HL-60/S4 treated with phorbol 12-myristate 13-acetate at 8.2 ng/mL for 4 days and 3 days (cell line): ENCODE measurements around the gene KLF15.
"Not testable (repeated sequence)": the region's sequence is repeated elsewhere in the genome, so short reads cannot be mapped to it uniquely, and the experiment has no call there.

Experiments used
- in situ Hi-C: fragments of 300-500 bp; cut with MboI; formaldehyde crosslinking; loops from 2 replicates; pipeline ENCODE4 v1.15.0; 2022; ENCODE audit warnings: low sequenced_read_pairs

Gene KLF15

DNA sequence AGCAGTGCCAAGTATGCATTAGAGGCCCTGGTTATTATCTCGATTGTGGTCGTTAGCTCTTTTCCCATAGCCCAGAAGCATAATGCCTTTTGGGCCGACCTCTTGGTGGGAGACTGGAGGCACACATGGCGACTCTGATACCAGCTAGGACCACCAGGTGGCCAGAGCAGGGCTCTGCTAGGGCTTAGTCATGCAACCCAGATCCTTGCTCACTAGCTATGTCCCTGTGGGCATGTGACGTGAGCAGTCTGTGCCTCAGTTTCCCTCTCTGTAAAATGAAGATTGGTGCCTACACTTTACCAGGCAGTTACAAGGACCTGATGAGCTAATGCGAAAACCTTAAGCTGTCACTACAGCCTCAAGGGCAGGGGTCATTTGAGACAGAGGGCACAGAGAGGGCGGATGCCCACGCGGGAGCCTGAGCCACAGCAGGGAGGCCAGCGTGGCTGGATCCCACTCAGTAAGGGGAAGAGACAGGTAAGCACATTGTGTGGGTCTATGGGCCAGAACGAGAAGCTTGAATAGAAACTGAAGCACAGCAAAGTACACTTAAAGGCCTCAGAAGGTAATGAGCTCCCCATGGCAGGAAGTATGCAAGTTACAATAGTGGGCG lies 8.8 kb downstream of the KLF15 start:
- in situ Hi-C loops: no loop called here

DNA sequence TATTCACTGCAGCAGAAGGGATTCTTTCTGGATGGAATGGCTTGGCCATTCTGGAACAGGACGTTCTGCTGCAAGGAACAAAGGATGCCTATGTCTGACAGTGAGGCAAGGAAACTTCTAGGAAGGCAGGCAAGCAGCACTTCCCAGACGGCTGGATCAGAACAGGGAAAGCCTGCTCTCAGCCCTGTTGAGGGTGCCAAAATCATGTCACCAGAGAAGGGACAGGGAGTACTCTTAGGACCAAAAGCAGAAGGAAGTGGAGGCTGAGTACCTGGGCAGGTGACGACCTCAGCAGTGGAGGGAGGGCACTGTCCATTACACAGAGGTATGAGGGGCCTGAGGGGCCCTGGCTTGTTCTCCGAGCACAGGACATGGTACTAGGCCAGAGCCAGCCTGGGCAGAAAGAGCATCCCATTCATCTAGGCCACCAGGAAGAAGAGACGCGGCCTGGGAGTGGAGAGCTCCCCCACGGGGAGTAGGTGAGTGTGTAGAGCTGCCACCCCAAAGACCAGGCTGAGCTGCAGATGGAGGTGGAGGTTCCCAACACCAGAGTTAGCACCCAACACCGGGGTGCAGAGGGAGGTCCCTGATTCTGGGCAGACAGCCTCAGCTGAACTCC lies 9.6 kb downstream of the KLF15 start:
- in situ Hi-C loops: no loop called here

DNA sequence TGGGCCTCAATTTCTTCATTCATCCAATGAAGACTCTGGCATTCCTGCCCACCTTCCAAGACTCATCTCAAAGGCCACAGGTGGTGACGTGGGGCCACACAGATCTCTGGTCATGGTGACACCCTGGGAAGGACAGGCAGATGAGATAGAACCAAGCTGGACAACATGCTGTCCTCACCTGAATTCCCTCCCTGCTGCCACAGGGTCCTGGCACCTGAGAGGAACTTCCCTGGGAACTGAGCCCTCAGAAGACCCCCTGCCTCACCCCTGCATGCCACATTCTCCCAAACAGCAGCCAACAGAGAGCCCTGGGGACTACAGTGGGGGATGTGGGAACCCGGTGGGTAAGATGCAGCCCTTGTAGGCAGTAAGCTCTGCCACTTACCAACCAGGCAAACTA lies 10.7 kb downstream of the KLF15 start:
- in situ Hi-C loops: no loop called here

DNA sequence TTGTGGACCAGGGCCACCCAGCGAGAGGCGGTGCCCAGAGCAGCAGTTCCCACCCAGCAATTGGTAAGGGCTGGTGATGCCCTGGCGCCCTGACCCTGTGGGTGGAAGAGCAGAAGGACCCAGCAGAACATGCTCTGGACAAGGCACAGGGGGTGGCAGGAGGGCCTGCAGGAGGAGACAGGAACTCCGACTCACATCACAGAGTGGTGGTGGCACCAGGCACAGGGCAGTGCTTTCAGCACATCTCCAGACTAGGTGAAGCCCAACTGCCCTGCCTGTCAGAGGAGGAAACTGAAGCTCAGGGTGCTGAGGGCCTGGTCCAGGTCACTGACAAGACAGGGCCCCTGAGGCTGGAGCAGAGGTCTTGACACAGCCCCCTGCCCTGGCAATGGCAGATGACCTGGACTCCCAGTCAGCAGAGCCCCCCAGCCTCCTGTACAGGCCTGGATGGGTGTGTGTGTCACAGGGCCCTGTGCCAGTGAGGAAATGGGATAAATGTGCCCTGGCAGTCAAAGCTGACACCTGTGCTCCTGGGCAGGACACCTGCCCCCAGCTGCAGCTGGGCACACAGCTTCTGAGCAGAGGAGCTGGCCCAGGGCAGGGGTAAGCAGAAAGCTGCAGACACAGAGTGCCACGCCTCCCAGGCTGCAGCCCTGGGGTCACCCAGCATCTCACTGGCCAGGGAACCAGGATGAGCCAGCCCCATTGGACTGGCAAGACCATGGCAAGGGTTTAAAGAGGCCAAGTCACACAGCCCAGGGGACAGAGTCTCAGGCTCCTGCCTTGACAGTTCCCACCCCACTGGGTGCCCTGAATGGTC lies 11.4 kb downstream of the KLF15 start:
- in situ Hi-C loops: no loop called here

DNA sequence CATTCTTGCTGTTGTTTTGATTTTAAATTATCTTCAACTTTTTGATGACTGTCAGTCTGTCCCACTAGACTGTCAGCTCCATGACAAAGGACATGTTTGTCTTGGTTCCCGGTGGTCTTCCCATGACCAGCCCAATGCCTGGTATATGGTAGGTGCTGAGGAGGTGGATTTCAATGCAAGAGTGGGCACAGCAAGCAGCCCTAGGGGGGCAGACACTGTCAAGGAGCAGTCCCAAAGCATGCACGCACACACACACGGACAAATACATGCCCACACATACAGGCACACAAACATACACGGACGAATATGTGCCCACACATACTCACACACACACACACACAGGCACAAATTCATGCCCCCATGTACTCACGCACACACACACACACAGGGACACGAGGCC lies 12.0 kb downstream of the KLF15 start:
- in situ Hi-C loops: no loop called here

DNA sequence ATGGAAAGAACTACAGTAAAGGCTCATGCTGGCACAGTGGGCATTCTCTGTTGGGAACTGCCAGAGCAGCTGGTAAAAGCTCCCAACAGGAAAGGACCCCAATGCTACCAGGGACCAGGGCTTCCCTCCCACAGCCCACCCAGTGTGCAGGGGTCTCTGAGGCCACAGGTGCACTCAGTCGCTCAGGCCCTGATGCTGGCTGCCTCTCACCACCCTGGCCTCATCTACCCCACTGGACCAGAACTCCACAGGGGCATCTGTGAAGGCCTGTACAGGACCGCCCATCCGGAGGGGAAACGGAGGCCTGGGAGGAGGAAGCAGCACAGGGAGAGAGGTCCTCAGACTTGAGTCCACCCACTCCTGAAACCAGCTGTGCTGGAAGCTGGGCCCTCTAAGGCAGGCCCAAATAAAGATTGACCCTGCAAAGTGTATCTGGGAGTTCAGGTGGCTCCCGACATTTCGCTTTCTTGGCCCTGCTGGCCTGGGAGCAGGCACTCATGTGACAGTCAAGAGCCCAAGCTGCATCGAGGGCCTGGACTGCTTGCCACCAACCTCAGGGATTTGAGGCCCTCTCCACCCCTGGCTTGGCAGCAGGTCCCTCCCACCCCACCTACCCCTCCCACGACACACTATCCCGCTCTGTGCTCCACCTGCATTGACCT lies 12.7 kb downstream of the KLF15 start:
- in situ Hi-C loops: no loop called here

DNA sequence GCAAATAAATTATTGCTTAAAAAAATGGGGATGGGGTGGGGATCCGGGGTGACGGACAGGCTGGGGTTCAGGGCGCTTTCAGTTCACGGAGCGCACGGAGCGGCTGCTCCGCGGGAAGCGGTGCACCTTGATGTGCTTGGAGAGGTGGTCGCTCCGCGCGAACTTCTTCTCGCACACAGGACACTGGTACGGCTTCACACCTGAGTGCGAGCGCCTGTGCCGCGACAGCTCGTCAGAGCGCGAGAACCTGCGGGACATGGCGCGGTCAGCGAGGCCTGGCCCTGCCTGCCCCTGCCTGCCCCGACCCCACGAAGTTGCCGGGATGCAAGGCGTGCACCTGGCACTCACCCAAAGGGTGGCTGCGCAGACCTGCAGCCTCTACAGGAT lies 13.6 kb downstream of the KLF15 start:
- in situ Hi-C loops: no loop called here

DNA sequence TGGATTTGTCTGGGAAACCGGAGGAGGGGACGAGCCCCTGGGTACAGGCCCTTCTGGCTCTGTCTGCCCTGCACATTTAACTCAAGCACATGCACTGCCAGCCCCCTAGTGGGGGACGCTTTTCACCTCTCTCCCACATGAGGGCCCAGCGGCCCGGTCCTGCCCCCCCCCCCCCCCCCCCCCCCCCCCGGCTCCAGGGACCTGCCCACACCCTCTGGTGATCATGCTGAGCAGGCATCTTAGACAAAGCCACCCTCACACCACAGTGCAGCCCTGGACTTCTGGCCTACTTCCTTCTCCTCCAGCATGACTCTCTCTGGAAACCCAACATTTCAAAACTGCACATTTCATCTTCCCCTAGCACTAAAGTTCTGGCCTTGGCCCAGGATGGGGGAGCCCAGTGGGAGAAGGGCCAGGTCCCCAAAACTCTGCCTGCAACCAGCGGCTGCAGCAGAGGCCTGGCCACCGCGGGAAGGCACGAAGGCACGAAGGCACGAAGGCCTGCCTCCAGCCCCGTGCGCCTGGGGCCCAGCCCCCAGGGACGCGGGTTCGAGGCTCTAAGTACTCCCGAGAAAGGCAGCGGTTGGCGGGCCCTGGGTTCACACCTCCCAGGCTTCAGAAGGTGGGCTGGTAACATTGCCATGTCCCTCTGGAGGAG lies 14.1 kb downstream of the KLF15 start:
- in situ Hi-C loops: no loop called here

DNA sequence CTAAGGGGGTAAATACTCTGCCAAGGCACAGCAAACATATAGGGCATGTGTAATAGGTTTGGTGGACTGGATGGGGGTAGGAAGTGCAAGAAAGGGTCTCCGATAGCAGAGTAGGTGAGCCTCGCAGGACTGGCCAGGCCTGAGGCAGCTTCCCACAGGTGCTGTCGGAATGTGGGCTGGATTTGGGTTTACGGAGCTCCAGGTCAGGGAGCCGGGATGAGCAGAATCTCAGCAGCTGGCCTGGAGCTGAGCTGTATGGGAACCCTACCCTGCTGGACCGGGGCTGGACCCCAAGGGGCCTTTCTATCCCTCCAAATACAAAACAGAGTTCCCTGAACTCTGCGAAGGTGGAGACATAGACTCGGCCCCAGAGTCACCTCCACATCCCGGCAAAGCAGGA lies 15.0 kb downstream of the KLF15 start:
- in situ Hi-C loops: no loop called here

DNA sequence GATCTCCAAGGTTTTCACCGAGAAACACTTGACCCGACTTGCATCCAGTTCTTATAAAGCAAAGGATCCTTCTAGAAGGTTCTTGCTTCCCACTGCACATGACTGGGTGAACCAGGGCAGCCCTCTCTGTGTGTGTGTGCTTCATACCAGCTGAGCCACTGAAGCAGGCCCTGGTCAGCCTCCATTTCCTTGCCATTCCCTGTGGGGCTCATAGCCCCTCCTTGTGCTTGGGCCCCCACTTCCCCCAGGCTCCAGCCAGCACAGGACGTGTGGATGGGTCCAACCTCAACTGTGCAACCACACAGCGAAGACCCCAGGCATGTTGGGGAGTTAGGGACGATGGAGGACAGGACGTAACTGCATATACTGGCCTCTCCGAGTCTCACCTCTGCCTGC lies 15.5 kb downstream of the KLF15 start:
- in situ Hi-C loops: no loop called here

DNA sequence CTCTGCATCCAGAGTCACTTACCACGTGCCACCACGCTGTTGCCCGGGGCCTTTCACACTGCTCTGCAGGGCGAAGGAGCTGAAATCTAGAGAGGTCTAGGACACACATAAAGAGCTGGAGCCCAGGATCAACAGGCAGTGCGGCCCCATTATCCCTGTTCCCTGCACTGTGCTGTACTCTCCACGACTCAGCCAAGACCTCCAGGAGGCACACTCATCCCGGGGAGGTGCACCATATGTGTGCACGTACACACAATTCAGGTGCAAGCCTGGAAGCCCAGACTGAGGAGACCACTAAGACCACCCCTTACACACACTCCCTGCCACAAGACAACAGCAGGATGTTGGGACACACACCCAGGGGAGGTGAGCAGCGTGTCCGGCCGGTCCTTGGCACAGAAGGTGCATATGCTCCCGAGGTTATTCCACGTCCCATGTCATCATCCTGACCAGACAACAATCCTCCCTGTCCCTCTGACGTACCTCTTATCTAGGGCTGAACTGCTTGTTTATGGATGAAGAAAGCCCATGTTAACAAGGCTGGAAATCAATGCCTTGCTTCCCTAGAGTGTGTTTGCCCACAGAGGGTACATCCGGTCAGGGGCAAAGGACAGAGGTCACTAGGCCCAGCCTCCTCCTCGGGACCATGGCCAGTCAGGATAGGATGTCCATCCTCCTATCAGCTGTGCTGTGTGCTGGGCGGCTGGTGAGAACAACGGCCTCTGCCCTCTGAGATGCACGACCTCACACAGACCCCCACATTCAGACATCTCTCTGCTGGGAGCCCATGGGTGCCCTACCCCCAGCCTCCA lies 16.1 kb downstream of the KLF15 start:
- in situ Hi-C loops: no loop called here

DNA sequence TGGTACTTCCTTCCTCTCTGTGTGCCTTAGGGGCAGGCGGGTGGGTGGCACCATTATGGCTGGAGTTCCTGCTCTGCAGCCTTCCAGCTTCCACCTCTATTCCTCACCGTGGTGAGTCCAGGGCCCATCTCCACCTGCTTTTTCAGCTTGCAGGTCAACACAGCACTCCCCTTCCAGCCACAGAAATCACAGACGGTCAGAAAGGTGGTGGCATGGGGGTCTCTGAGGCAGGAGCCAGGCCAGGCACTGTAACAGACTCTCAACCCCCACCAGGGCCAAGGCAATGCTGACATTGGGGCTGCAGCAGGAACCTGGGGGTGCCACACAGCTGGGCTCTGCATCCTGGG lies 16.6 kb downstream of the KLF15 start:
- in situ Hi-C loops: no loop called here

DNA sequence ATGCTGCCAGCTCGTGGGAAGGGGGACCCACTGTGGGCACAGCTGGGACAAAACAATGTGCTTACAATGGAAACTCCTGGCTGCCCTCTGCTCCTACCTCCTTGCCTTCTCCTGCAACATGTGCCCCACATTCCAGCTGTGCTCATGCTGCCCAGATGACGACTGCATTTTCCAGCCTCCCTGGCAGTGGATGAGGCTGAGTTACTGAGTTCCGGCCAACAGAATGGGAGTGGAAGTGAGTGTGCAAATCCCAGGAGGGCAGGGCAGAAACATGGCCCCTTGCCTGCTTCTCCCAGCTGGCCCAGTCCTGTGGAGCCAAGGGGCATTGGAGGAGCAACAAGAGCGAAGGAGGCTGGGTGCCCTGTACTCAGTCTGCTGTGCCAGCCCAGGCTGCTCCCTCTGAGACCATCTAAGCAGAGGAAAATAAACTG lies 17.1 kb downstream of the KLF15 start:
- in situ Hi-C loops: no loop called here

DNA sequence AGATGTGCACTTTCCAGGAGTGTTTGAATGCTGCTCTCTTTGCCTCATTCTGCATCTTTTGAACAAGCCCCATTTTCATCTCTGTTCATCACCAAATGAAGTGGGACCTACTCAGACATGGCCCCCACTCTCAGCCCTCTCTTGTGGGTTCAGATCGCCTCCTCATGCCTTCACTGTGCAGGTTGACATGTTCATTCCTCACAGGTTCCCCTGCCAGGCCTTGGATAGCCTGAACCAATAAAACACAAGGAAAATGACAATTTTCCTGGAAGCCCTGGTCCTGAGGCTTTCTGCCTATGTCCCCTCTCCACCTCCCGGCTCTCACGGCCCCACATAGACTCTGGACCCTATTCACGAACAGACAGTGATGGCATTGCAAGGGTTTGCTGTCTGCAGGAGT lies 17.7 kb downstream of the KLF15 start:
- in situ Hi-C loops: no loop called here

DNA sequence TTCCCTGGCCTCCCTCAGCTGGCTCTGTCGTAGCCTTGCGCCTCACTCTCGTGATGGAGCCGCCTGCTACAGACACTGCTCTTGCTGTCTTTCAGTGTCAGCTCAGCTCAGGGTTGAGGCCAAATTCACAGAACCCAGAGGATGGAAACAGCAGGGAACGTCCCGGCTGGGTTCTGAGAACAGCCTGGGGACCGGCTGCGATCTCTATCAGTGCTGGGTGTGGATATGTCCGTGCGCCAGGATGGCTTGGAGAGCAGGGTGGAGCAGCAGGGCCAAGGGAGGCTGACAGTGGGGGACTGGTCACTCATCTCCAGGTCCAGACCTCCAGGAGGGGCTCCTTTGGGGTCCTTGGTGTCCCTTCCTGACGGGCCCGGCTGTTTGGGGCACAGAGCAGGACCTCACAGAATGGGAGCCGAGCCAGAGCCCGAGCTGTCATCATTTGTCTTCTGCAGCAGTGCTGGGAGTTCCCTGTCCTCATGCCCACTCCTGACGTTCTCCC lies 18.4 kb downstream of the KLF15 start:
- in situ Hi-C loops: no loop called here

DNA sequence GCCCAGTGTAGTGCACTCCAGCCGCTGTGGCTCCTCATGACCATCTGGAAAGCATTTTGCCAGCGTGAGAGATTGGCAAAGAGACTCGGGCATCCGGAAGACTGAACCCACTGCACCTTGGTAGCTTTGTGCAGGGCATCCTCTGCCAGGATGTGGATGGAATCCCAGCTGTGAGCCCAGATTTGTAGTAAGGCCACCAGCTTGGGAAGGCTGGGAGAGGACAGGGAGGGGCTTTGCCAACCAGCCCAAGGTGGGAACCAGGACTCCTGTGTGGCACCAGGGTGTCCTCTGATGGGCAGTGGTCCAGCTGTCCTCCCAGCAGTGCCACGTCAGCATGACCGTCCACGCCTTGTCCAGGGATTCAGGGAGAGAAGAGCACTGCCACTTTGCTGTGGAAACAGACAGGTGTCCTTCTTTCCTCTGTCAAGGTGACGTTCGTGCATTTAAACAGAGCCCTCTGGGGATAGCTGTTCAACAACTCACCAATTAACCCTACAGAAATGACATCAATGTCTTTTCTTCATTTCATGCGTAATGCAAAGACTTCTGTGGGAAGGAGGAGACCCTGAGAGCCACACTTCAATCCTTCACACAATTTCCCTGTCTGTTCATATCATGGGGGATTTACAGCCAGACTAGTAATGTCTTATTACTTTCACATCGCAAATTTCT lies 19.1 kb downstream of the KLF15 start:
- in situ Hi-C loops: no loop called here

DNA sequence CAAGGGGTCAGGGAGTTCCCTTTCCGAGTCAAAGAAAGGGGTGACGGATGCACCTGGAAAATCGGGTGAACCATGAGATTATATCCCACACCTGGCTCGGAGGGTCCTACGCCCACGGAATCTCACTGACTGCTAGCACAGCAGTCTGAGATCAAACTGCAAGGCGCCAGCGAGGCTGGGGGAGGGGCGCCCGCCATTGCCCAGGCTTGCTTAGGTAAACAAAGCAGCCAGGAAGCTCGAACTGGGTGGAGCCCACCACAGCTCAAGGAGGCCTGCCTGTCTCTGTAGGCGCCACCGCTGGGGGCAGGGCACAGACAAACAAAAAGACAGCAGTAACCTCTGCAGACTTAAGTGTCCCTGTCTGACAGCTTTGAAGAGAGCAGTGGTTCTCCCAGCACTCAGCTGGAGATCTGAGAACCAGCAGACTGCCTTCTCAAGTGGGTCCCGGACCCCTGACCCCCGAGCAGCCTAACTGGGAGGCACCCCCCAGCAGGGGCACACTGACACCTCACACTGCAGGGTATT lies 25.3 kb downstream of the KLF15 start:
- in situ Hi-C loops: not testable (repeated sequence)

DNA sequence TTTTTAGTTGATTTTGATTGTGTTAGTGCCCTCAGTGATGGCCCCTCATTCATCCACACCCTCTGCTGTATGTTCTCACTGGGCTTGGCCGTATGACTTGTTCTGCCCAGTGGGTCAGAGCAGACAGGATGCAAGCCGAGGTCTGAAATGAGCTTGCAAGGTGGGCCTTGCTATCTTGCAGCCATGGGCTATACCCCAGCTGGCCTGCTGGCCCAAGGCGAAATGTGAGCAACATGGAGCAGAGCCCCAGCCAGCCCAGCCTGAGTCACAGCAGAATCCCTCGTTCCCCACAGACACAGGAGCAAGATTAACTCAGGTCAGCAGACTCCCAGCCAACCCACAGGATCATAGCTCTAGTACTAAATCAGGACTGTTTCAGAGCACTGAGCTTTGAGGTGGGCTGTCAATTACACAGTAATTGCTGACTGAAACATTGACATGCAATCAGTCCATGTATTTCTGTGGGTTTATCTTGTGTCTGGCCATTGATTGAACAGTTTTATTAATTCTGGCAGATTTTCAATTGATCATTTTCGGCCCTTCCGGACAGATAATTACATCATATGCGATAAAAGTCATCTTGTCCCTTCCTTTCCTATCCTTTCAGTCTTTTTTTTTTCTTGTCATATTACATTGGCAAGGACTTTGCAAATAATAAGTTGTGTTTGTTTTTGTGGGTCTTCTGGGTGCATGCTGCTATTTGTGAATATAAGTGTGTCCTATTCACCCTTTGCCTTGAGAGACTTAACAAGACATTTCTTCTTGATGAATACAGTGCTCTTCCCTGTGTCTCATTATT lies 27.1 kb downstream of the KLF15 start:
- in situ Hi-C loops: no loop called here

DNA sequence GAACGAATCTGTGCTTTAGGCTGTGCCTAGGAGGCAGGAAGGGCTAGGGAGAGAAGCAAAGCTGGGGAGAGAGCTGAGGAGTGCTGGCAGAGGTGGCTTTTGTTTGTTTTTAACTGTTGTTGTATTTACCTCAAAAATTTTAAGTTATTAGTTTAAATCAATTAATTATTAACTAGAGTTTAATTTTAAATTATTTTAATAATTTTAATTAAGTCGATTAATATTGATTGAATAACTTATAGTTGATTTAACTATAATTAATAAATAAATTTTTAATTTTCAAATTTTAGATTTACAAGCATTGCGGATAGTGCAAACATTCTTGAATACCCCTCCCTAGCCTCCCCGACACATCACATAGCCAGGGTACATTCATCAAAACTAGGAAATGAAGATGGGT lies 30.6 kb downstream of the KLF15 start:
- in situ Hi-C loops: no loop called here
